HG03066 (cell line): ENCODE results near the gene AMOTL1.

Source experiments
- ATAC-seq: cut with Tn5 transposase; IDR thresholded peaks from one replicate; pipeline ENCODE4 v1.9.1; 2021; ENCODE audit warnings: low read depth; ENCODE audit not compliant: unreplicated experiment

AMOTL1 gene

DNA sequence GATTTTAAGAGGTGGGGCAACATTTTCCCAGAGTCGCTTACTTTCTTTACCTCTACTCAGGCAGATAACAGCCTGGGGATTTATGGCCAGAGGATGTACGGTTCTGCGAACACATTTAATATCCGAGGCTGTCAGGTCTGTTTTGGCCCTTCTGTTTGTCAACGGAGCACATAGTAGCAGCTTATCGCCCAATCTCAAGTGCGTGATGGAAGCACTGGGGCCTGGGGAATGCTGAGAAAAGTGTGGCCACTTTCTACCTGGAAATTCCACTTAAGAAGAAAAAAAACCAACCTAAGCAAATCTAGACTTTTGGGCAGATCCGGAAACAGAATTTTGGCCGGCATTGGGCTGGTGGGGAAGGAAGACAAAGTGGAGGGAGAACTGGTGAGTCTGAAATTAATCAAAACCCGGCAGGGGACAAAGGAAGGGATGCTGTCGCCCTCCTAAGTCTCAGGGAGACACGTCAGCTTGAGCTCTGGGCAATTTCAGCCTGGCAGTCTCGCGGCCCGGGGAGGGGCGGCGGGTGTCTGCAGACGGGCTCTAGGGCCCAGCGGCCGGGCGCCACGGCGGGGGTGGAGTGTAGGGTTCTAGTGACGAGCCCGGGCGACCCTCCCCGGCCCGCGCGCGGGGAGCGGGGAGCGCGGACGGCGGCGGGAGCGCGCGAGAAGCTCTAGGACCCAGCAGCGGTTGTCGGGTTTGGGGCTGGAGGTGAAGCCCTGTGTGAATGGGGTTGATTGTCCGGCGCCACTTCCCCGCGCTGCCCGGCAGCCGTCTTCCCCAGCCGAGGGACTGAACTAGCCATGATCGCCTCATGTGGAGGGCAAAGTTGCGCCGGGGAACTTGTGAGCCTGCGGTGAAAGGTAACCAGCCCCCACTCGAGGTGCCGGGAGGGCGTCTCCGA is at the start of gene AMOTL1:
TSS of gene AMOTL1 (plus strand) at position 656 of the 901 bp plus-strand sequence. CDS start at position 812, 156 bp downstream.
- peak; percentile 62 for ATAC-seq

DNA sequence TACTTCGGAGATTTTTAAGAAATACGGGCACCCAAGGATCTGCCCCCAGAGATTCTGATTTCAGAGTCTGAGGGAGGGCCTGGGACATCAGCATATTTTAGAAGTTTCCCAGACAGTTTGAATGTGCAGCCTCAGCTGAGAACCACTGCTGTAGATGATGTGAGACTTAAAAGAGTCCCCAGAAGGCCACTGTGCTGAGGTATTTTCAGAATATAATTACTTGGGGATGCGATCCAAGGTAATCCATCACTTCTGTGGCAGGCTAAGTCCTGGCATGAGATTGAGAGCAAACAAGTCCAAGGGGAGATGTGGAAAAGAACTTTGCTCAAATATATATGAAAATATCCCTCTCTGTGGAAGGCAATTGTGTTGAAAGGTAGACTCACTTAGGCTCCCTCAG is 48.3 kb upstream of the AMOTL1 start:
- no peak for ATAC-seq

GRCh38 chr11:94721565-94722292 is 46.4 kb upstream of the AMOTL1 start:
- no peak for ATAC-seq

GRCh38 chr11:94722735-94723134 is 45.4 kb upstream of the AMOTL1 start:
- no peak for ATAC-seq

DNA sequence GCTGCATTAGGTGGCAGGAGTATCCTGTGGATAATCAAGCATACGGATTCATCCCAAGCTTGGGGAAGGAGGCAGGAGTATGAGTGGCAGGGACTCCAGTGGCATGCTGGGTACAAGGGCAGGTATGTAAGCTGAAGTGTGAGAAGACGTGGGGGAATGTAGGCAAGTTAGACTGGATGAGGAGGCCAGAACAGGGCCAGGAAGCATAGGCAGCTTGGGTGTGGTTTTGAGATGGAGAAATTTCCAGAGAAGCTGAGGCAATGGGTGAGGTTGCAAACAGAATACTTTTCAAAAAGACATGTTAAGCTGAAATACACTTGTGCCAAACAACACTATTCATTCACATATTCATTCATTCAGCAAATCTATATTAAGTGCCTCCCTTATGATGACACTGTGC is 43.1 kb upstream of the AMOTL1 start:
- no peak for ATAC-seq

DNA sequence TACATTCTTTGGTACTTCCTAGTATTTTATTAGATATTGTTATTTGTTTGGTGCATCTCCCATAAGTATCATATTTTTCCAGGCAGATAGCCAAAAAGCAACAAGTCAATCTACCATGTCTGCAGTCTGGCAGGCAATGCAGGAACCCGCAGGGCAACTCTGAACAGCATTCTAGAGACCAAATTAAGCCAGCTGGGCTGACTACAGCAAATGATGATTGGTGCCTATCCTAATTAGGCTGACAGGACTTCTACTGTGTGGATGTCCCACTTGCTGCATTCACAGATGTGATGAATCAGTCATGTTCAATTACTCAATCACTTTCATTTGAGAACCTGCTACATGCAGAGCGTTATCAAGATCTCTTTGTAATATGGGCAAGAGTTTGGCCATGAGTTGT is 40.3 kb upstream of the AMOTL1 start:
- no peak for ATAC-seq

DNA sequence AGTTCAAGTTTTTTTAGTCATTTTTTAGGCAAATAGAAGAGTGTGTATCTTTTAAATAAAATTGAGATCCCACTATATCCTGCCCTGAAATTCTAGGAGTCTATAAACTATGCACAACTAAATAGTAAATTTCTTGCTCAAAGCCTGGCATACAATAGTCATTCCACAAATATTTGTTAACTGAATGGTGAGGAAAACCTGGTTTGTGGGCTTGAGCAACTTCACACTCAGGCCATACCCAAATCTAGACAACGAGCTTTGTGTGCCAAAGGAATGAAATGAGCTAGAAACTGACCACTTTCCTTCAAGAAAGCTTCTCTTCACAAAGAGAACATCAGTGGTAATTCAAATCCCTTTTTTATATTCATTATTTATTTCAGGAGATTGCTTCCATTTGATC is 39.6 kb upstream of the AMOTL1 start:
- ATAC-seq: no peak

- ATAC-seq: no peak
These were observed 39.0 kb upstream of the AMOTL1 start for GRCh38 chr11:94728966-94729751.

- no peak for ATAC-seq
These were observed 38.0 kb upstream of the AMOTL1 start for GRCh38 chr11:94730153-94730552.

DNA sequence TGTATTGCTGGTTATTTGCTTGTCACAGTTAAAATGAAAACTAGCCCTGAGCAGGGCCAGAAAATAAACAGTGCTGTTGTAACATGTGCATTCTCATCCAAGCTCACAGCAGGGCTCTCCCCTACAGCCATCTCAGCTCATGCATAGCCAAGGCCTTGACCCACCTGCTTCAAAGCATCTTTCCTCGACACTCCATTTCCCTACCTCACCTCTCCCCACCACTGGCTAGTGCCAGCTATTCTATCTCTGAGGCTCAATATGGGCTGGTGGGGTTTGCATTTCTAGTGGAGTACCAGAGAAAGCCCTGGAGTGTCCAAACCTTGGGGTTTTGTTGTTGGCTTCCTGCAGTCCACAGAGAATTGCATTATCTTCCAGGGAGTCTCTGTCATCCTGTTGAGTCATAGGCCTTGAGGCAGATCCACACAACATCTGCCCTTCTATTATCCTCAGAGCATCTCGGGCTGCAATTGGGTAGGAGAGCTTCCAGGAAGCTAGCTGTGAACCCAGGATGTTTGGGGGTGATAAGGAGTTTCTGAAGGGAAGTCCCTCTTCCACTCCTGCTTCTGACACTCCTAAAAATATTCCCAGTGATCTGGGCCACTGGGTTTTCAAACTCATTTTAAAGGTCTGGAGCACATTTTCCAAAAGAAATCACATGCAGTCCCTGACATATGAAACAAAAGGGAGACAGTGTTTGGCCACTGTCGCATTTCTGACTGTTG is 36.1 kb upstream of the AMOTL1 start:
- ATAC-seq: no peak

DNA sequence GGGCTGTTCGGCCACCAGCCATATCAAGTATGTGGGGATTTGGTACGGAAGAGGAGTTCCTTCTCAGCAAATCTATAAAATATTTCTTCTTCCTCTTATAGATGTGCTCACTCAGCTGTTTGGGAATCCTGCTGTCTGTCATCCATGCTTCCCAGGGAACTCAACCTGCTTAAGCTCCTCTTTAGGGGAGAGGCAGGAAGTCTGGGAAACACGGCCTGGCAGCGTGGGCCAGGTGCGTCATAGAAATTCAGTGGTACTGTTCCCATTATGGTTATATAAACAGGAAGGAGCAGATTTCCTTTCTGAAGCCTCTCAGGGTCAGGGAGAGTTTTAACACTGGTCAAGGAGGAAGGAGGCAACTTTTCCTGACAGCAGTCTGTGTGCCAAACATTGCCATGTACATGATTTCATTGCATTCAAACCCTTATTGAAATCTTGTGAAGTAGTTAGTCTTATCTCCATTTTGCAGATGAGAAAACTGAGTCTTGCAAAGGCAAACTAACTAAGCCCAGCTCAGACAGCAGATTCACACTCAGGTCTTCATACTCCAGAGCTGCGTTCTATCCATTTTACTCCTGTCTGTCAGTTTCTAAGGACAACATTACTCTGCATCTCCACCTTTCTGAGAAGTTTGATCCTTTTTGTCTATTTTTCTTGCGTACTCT is 35.4 kb upstream of the AMOTL1 start:
- no peak for ATAC-seq

GRCh38 chr11:94734563-94735275 is 33.4 kb upstream of the AMOTL1 start:
- no peak for ATAC-seq

- no peak for ATAC-seq
These were observed 32.2 kb upstream of the AMOTL1 start for GRCh38 chr11:94735907-94736306.

DNA sequence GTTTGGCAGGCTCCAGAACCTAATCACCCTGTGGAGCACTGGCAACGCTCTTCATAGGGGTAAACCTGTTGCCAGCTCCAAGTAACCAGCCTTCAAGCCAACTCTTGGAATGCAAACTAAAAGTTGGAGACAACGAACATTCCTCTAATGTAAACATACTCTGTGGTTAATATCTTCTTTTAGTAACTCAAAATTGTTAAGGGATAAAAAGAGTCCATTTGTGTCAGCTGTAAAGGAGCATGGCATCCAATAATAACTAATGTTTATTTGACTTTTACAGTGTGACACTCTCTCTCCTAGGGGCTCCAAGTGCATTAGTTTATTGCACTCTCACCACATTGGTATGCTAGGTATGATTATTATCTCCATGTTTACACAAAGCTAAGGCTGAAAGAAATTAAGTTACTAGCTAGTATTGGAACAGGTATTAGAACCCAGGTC is 31.0 kb upstream of the AMOTL1 start:
- ATAC-seq: no peak

DNA sequence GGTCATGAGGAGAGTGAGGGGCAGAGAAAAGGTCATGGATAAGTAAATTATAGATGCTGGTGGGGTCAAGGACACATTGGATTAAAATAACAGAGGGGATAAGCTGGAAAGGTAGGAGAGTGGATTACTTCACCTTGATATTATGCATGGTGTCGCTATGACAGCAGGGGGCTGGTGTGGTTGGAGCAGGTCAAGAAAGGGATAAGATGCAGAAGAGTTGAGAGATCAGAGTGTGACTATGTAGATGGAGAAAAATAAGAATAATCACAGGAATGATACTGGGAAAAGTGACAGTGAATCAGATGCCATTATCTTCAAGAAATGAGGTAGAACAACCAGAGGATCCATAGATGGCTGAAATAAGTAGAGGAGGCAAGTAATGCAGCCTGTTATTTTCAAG is 29.4 kb upstream of the AMOTL1 start:
- ATAC-seq: no peak

GRCh38 chr11:94739331-94739730 is 28.8 kb upstream of the AMOTL1 start:
- no peak for ATAC-seq

- no peak for ATAC-seq
These were observed 27.8 kb upstream of the AMOTL1 start for GRCh38 chr11:94740083-94741021.

- ATAC-seq: no peak
These were observed 27.0 kb upstream of the AMOTL1 start for GRCh38 chr11:94741022-94741679.
